C1 segment of cervical spinal cord (tissue), 14 donors: ENCODE measurements around the gene CCDC134.

Experiments
- DNase-seq, 14 donors: peaks; one replicate each; lab custom pipeline; 2025; lab: John Stamatoyannopoulos, UW

Gene CCDC134

GRCh38 chr22:41842996-41843970 is 42.8 kb downstream of the CCDC134 start:
- DNase-seq = no peak

- DNase-seq = no peak
Measured at GRCh38 chr22:41844036-41844435, 43.6 kb downstream of the CCDC134 start.

- no peak for DNase-seq
Measured at GRCh38 chr22:41844513-41844912, 44.0 kb downstream of the CCDC134 start.

GRCh38 chr22:41845380-41846267 is 45.1 kb downstream of the CCDC134 start:
- DNase-seq = no peak

- peak in 1 of 14 donors; percentile 30 for DNase-seq
Measured at GRCh38 chr22:41846268-41846987, 45.9 kb downstream of the CCDC134 start.

GRCh38 chr22:41847300-41847699 is 46.8 kb downstream of the CCDC134 start:
- DNase-seq = peak in 1 of 14 donors; percentile 17

GRCh38 chr22:41848468-41848867 is 48.0 kb downstream of the CCDC134 start:
- DNase-seq = no peak

- DNase-seq = no peak
Measured at GRCh38 chr22:41856469-41856868, 56.0 kb downstream of the CCDC134 start.

GRCh38 chr22:41857155-41857859 is 56.8 kb downstream of the CCDC134 start:
- peak in 3 of 14 donors; percentile 1 to 16 (median 15) for DNase-seq

- no peak for DNase-seq
Measured at GRCh38 chr22:41857860-41858199, 57.4 kb downstream of the CCDC134 start.

- no peak for DNase-seq
Measured at GRCh38 chr22:41862160-41862529, 61.7 kb downstream of the CCDC134 start.

GRCh38 chr22:41862530-41863266 is 62.2 kb downstream of the CCDC134 start:
- DNase-seq = no peak

GRCh38 chr22:41863472-41863871 is 63.0 kb downstream of the CCDC134 start:
- DNase-seq = no peak

GRCh38 chr22:41868556-41868955 is 68.1 kb downstream of the CCDC134 start:
- DNase-seq = peak in 1 of 14 donors; percentile 52

- DNase-seq = peak in 1 of 14 donors; percentile 45
Measured at GRCh38 chr22:41870081-41870480, 69.6 kb downstream of the CCDC134 start.

GRCh38 chr22:41870786-41871185 is 70.3 kb downstream of the CCDC134 start:
- DNase-seq = peak in 2 of 14 donors; percentile 28 to 92

GRCh38 chr22:41873391-41873790 is 72.9 kb downstream of the CCDC134 start:
- DNase-seq = no peak

GRCh38 chr22:41874090-41874489 is 73.6 kb downstream of the CCDC134 start:
- no peak for DNase-seq

GRCh38 chr22:41875531-41876270 is 75.2 kb downstream of the CCDC134 start:
- no peak for DNase-seq
